Measurements from ENCODE around the gene RUSF1. TPM values are rescaled to one million over a fixed set of nuclear protein-coding genes. Genes with fewer than 3 reads are reported as not detected.

The RUSF1 gene
- polyA plus RNA-seq, 1 of the 3 experiments (the other 2 are of a cell fraction): 36.5 TPM

- no peaks in the 10 kb centered on the region for H3K27me3 ChIP-seq (ENCODE audit: insufficient read depth)
- no peaks in the 10 kb centered on the region for H3K9me3 ChIP-seq
- ChIA-PET POLR2A (interaction anchor here (0.5 to 2.3 kb wide), 6 partner anchors 7 to 271 kb away, joined by 3 to 11 read pairs (median 4); partner anchors contain the start of genes ARMC5, FUS and ZNF843), CTCF (interaction anchor here (0.9 to 2.6 kb wide), 14 partner anchors 8 to 467 kb away, joined by 3 to 33 read pairs (median 4); partner anchors contain the start of genes HSD3B7 and ZNF843)
- H3K9ac ChIP-seq: no peak overlapping the region
- peaks cover 24% of the 10 kb centered on the region for H3F3A ChIP-seq (replicated peaks; ENCODE audit: insufficient read depth)
- no peak overlapping the region for H3K4me3 ChIP-seq (ENCODE audit: low read depth in 2 of 2, low read length in 1 of 2)
- H2AFZ ChIP-seq (ENCODE audit: low read depth): no peak overlapping the region
- peaks cover 23% of the 10 kb centered on the region for H4K20me1 ChIP-seq (ENCODE audit: insufficient read depth)
- H3K27ac ChIP-seq (ENCODE audit: low read depth in 2 of 2, low read length in 1 of 2): peak overlapping the region; percentile 20 to 95; a peak in 3 of 4 replicates
- peak overlapping the region; percentile 62 for H3K4me2 ChIP-seq
- H3K4me1 ChIP-seq (ENCODE audit: control insufficient read depth in 1 of 2, insufficient read depth in 2 of 2, low read depth in 1 of 2, low read length in 1 of 2): peaks cover 30 to 42% of the 10 kb centered on the region in 2 experiments; a peak in 3 of 4 replicates
- H3K9me2 ChIP-seq: no peaks in the 10 kb centered on the region
- H3K79me2 ChIP-seq (ENCODE audit: insufficient read depth): peaks cover 45% of the 10 kb centered on the region
- H3K36me3 ChIP-seq (replicated peaks in 1 of 2; ENCODE audit: control insufficient read depth in 1 of 2, insufficient read depth in 2 of 2, low read length in 1 of 2): peaks cover 2 to 6% of the 10 kb centered on the region in 2 experiments
- 51% methylated on average over 11 of the region's 11 CpGs for WGBS (ENCODE audit: low lambda C conversion rate)
- peak; percentile 77 for DNase-seq
- TF ChIP-seq USF1 (IDR thresholded peaks at IDR 0.05; ENCODE audit: borderline replicate concordance, low read depth) (no peak), POLR2AphosphoS5 (IDR thresholded peaks at IDR 0.05; ENCODE audit: low read depth, low read length) (no peak), ELF1 (IDR thresholded peaks at IDR 0.05) (no peak), ZBTB33 (IDR thresholded peaks at IDR 0.05; ENCODE audit: borderline replicate concordance, low read depth) (no peak), SIN3A (IDR thresholded peaks at IDR 0.05; ENCODE audit: borderline replicate concordance, low read depth, low read length) (0 out of 2 replicates have a peak, but pooled peaks have one; percentile 25), USF2 (IDR thresholded peaks at IDR 0.05; ENCODE audit: borderline replicate concordance, low read depth, low read length) (no peak), EP300 (IDR thresholded peaks at IDR 0.05; ENCODE audit: borderline replicate concordance in 1 of 2, low read depth in 1 of 2, low read length in 1 of 2) (no peak), TCF12 (IDR thresholded peaks at IDR 0.05) (peak; percentile 13; the same call in 1 of the 2 replicates), GABPA (IDR thresholded peaks at IDR 0.05; ENCODE audit: low read depth) (no peak), RFX5 (IDR thresholded peaks at IDR 0.05; ENCODE audit: low read length) (no peak), FOXM1 (IDR thresholded peaks at IDR 0.05; ENCODE audit: low read depth) (no peak), TAF1 (IDR thresholded peaks at IDR 0.05; ENCODE audit: borderline replicate concordance, low read depth, low read length) (no peak), MEF2A (IDR thresholded peaks at IDR 0.05; ENCODE audit: borderline replicate concordance, low read depth) (no peak), RAD21 (IDR thresholded peaks at IDR 0.05; ENCODE audit: low read length) (peak; percentile 56), MAX (IDR thresholded peaks at IDR 0.05; ENCODE audit: low read depth) (peak; percentile 66; the same call in 1 of the 2 replicates), MXI1 (IDR thresholded peaks at IDR 0.05; ENCODE audit: low read depth, low read length) (peak; percentile 57; the same call in 1 of the 2 replicates), CTCF (IDR thresholded peaks at IDR 0.05) (peak; percentile 66), RXRA (IDR thresholded peaks at IDR 0.05; ENCODE audit: borderline replicate concordance, low read depth) (no peak), REST (IDR thresholded peaks at IDR 0.05; ENCODE audit: low read depth, low read length) (no peak), YY1 (IDR thresholded peaks at IDR 0.05; ENCODE audit: low read depth) (no peak), GATA2 (CRISPR knock-in tag; IDR thresholded peaks at IDR 0.05) (peak; percentile 69), RCOR1 (IDR thresholded peaks at IDR 0.05; ENCODE audit: low read length) (0 out of 2 replicates have a peak, but pooled peaks have one; percentile 29), FOXJ3 (CRISPR knock-in tag; IDR thresholded peaks at IDR 0.05) (no peak), SMC3 (IDR thresholded peaks at IDR 0.05; ENCODE audit: low read depth, low read length) (no peak)
These were observed 56.4 kb downstream of the RUSF1 start for GRCh38 chr16:31451681-31452351.
